Measurements from ENCODE around the gene SDHD.
A peak's percentile ranks its signal among the peaks of the same experiment; 100 is the strongest.
"Not testable (repeated sequence)": the region's sequence is repeated elsewhere in the genome, so short reads cannot be mapped to it uniquely, and the experiment has no call there.

SDHD gene

GRCh38 chr11:112086422-112087191, at the start of gene SDHD, which contains the start of gene TIMM8B:
SDHD (plus strand) TSS chr11:112086873; CDS start chr11:112086908, 35 bp downstream.
TIMM8B (minus strand) TSS chr11:112086756; CDS start chr11:112086723, 33 bp downstream.
- peak; percentile 93 for DNase-seq (ENCODE audit: low read depth)

- DNase-seq (ENCODE audit: low read depth), result no peak
These were observed 49.1 kb upstream of the SDHD start for GRCh38 chr11:112037527-112037926.

GRCh38 chr11:112042161-112042960, 44.3 kb upstream of the SDHD start:
- no peak for DNase-seq (ENCODE audit: low read depth)

GRCh38 chr11:112042961-112043304, 43.7 kb upstream of the SDHD start:
- DNase-seq (ENCODE audit: low read depth), result no peak

- no peak for DNase-seq (ENCODE audit: low read depth)
These were observed 41.7 kb upstream of the SDHD start for GRCh38 chr11:112044961-112045360.

GRCh38 chr11:112046647-112047046, 40.0 kb upstream of the SDHD start:
- DNase-seq (ENCODE audit: low read depth), result not testable (repeated sequence)

GRCh38 chr11:112048256-112048655, 38.4 kb upstream of the SDHD start:
- DNase-seq (ENCODE audit: low read depth), result not testable (repeated sequence)

GRCh38 chr11:112049777-112050176, 36.9 kb upstream of the SDHD start:
- no peak for DNase-seq (ENCODE audit: low read depth)

GRCh38 chr11:112050721-112051120, 36.0 kb upstream of the SDHD start:
- DNase-seq (ENCODE audit: low read depth), result no peak

GRCh38 chr11:112051768-112052167, 34.9 kb upstream of the SDHD start:
- no peak for DNase-seq (ENCODE audit: low read depth)

GRCh38 chr11:112057170-112057569, 29.5 kb upstream of the SDHD start:
- DNase-seq (ENCODE audit: low read depth), result no peak

- no peak for DNase-seq (ENCODE audit: low read depth)
These were observed 28.6 kb upstream of the SDHD start for GRCh38 chr11:112058103-112058502.

- no peak for DNase-seq (ENCODE audit: low read depth)
These were observed 23.8 kb upstream of the SDHD start for GRCh38 chr11:112062923-112063322.

GRCh38 chr11:112073941-112074811, 12.5 kb upstream of the SDHD start, which contains the start of the genes NKAPD1 and PIH1D2:
NKAPD1 (plus strand) TSS chr11:112074299; CDS start chr11:112075575, 1,276 bp downstream.
PIH1D2 (minus strand) TSS chr11:112074017; CDS start chr11:112073174, 843 bp downstream.
- peak; percentile 70 for DNase-seq (ENCODE audit: low read depth)

- no peak for DNase-seq (ENCODE audit: low read depth)
These were observed 3.9 kb upstream of the SDHD start for GRCh38 chr11:112082729-112083128.

GRCh38 chr11:112085822-112086421, 751 bp upstream of the SDHD start:
- peak; percentile 9 for DNase-seq (ENCODE audit: low read depth)

GRCh38 chr11:112087212-112087611, 539 bp downstream of the SDHD start:
- no peak for DNase-seq (ENCODE audit: low read depth)

GRCh38 chr11:112095302-112095701, 8.6 kb downstream of the SDHD start:
- DNase-seq (ENCODE audit: low read depth), result not testable (repeated sequence)

- no peak for DNase-seq (ENCODE audit: low read depth)
These were observed 9.5 kb downstream of the SDHD start for GRCh38 chr11:112096194-112096593.

- DNase-seq (ENCODE audit: low read depth), result no peak
These were observed 11.3 kb downstream of the SDHD start for GRCh38 chr11:112097734-112098528.

GRCh38 chr11:112100462-112100861, 13.8 kb downstream of the SDHD start:
- no peak for DNase-seq (ENCODE audit: low read depth)
